NCI-H345 (cell line): ENCODE results near the gene CCDC3.

Experiments used
- DNase-seq: peaks from one replicate; lab custom pipeline; 2025; lab: John Stamatoyannopoulos, UW

CCDC3 gene

GRCh38 chr10:12922117-12922900, 79.2 kb downstream of the CCDC3 start:
- DNase-seq, result no peak

GRCh38 chr10:12921163-12921562, 80.3 kb downstream of the CCDC3 start:
- no peak for DNase-seq

GRCh38 chr10:12919574-12919973, 81.9 kb downstream of the CCDC3 start:
- no peak for DNase-seq

- no peak for DNase-seq
These were observed 84.9 kb downstream of the CCDC3 start for GRCh38 chr10:12916587-12916986.

- DNase-seq, result no peak
These were observed 85.8 kb downstream of the CCDC3 start for GRCh38 chr10:12915637-12916168.

GRCh38 chr10:12914111-12914510, 87.4 kb downstream of the CCDC3 start:
- DNase-seq, result no peak

- no peak for DNase-seq
These were observed 89.7 kb downstream of the CCDC3 start for GRCh38 chr10:12911795-12912194.

- DNase-seq, result no peak
These were observed 90.7 kb downstream of the CCDC3 start for GRCh38 chr10:12910835-12911234.

GRCh38 chr10:12909836-12910185, 91.7 kb downstream of the CCDC3 start:
- no peak for DNase-seq

GRCh38 chr10:12909182-12909835, 92.2 kb downstream of the CCDC3 start:
- DNase-seq, result no peak

GRCh38 chr10:12908773-12909172, 92.7 kb downstream of the CCDC3 start:
- no peak for DNase-seq

GRCh38 chr10:12907656-12908055, 93.9 kb downstream of the CCDC3 start:
- DNase-seq, result no peak

- DNase-seq, result no peak
These were observed 95.4 kb downstream of the CCDC3 start for GRCh38 chr10:12906051-12906541.

- DNase-seq, result no peak
These were observed 96.4 kb downstream of the CCDC3 start for GRCh38 chr10:12905067-12905466.

GRCh38 chr10:12902851-12903358, 98.6 kb downstream of the CCDC3 start:
- no peak for DNase-seq

GRCh38 chr10:12902135-12902572, 99.4 kb downstream of the CCDC3 start:
- DNase-seq, result peak; percentile 50

- no peak for DNase-seq
These were observed 102.0 kb downstream of the CCDC3 start for GRCh38 chr10:12899546-12899945.

GRCh38 chr10:12898271-12898670, 103.2 kb downstream of the CCDC3 start:
- no peak for DNase-seq

GRCh38 chr10:12897278-12897677, 104.2 kb downstream of the CCDC3 start:
- no peak for DNase-seq

GRCh38 chr10:12896251-12896650, 105.3 kb downstream of the CCDC3 start:
- no peak for DNase-seq

- DNase-seq, result no peak
These were observed 108.6 kb downstream of the CCDC3 start for GRCh38 chr10:12892924-12893323.

- DNase-seq, result no peak
These were observed 110.6 kb downstream of the CCDC3 start for GRCh38 chr10:12890958-12891357.

- no peak for DNase-seq
These were observed 113.0 kb downstream of the CCDC3 start for GRCh38 chr10:12888470-12888869.
